Measurements from ENCODE around the gene ELFN1.

The ELFN1 gene

GRCh38 chr7:1725766-1726630, 55.9 kb downstream of the ELFN1 start:
- no peak overlapping the region for H3K27ac ChIP-seq
- TF ChIP-seq CTCF (IDR thresholded peaks at IDR 0.05) (no peak), ZFX (IDR thresholded peaks at IDR 0.05; ENCODE audit: borderline replicate concordance) (no peak)

GRCh38 chr7:1727079-1727478, 57.0 kb downstream of the ELFN1 start:
- TF ChIP-seq ZFX (IDR thresholded peaks at IDR 0.05; ENCODE audit: borderline replicate concordance) (no peak), CTCF (IDR thresholded peaks at IDR 0.05) (no peak)
- H3K27ac ChIP-seq = no peak overlapping the region

- no peak overlapping the region for H3K27ac ChIP-seq
- TF ChIP-seq ZFX (IDR thresholded peaks at IDR 0.05; ENCODE audit: borderline replicate concordance) (no peak), CTCF (IDR thresholded peaks at IDR 0.05) (no peak)
Observed at GRCh38 chr7:1727812-1728570, 57.9 kb downstream of the ELFN1 start.

GRCh38 chr7:1729183-1729582, 59.1 kb downstream of the ELFN1 start:
- H3K27ac ChIP-seq = no peak overlapping the region
- TF ChIP-seq CTCF (IDR thresholded peaks at IDR 0.05) (no peak), ZFX (IDR thresholded peaks at IDR 0.05; ENCODE audit: borderline replicate concordance) (no peak)

- H3K27ac ChIP-seq = no peak overlapping the region
- no peak for TF ChIP-seq CTCF (IDR thresholded peaks at IDR 0.05)
- no peak for TF ChIP-seq ZFX (IDR thresholded peaks at IDR 0.05; ENCODE audit: borderline replicate concordance)
Observed at GRCh38 chr7:1729773-1730172, 59.7 kb downstream of the ELFN1 start.

GRCh38 chr7:1732072-1732471, 62.0 kb downstream of the ELFN1 start:
- TF ChIP-seq CTCF (IDR thresholded peaks at IDR 0.05) = no peak
- TF ChIP-seq ZFX (IDR thresholded peaks at IDR 0.05; ENCODE audit: borderline replicate concordance) = no peak
- no peak overlapping the region for H3K27ac ChIP-seq

GRCh38 chr7:1732645-1733044, 62.6 kb downstream of the ELFN1 start:
- no peak overlapping the region for H3K27ac ChIP-seq
- TF ChIP-seq ZFX (IDR thresholded peaks at IDR 0.05; ENCODE audit: borderline replicate concordance) (no peak), CTCF (IDR thresholded peaks at IDR 0.05) (no peak)

All from 22Rv1 (cell line).